Inflammatory macrophage treated with lipopolysaccharide for 1 hour (primary cell): Measurements from ENCODE around the gene MYL6.
"Not testable (repeated sequence)": the region's sequence is repeated elsewhere in the genome, so short reads cannot be mapped to it uniquely, and the experiment has no call there.

Experiments
- DNase-seq, 2 donors: peaks; one replicate each; pipeline ENCODE4 v3.0.0-alpha.2; 2020 to 2022

Gene MYL6

DNA sequence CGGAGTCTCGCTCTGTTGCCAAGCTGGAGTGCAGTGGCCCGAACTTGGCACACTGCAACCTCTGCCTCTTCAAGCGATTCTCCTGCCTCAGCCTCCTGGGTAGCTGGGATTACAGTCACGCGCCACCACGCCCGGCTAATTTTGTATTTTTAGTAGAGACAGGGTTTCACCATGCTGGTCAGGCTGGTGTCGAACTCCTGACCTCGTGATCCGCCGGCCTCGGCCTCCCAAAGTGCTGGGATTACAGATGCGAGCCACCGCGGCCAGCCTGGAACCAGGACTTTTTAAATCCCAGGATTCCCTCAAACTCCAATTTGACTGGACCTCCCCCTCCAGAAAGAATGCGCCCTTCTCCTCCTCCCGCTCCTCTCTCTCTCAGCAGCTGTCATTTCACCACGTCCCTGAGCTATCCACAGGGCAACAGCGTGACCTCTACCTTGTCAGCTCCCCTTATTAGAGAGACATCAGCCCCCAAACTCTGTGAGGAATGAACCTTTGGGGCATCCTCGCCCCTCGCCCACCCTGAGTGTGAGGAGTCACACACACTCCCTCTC, 28.1 kb upstream of the MYL6 start:
- DNase-seq = no peak

DNA sequence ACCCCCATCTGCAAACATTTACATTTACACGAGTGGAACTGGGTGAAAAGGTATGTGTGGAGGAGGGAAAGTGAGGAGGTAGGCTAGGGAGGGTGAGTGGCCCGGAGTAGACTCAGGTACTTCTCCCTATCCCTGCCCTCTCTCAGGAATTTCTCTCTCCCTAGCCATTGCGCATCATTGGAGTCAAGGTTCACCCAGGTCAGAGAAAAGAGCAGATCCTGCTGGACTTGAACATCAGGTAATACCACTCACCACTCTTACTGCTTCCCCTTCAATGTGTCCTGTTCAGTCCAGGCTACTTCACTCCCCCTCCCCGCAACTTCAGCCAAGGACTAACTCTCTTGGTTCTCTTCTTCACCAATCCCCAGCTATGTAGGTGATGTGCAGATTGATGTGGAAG, 27.3 kb upstream of the MYL6 start:
- no peak for DNase-seq

- no peak for DNase-seq
Measured at GRCh38 chr12:56134897-56135296, 23.3 kb upstream of the MYL6 start.

DNA sequence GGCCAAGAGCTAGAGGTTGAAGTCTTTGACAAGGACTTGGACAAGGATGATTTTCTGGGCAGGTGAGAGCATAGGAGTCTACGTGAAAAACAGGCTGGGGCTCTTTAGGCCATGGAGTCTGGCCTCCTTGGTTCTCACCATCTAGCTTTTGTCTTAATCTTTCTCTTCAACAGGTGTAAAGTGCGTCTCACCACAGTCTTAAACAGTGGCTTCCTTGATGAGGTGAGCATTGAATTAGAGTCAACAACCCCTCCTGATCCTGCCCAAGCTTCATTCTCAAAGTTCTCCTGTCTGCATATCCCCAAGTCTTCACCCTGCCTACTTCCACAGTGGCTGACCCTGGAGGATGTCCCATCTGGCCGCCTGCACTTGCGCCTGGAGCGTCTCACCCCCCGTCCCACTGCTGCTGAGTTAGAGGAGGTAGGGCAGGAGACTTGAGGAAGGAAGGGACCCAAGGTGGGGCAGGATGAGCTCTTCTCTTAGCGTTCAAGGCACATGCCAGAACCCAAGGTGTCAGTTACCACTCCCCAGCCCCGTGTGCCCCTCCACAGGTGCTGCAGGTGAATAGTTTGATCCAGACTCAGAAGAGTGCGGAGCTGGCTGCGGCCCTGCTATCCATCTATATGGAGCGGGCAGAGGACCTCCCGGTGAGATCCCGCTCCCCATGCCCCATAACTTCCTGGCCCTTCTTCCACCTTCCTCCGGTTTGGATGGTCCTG, 20.1 kb upstream of the MYL6 start:
- DNase-seq = no peak

- peak in 1 of 2 donors; percentile 34 for DNase-seq
Measured at GRCh38 chr12:56141946-56142784, 16.0 kb upstream of the MYL6 start.

DNA sequence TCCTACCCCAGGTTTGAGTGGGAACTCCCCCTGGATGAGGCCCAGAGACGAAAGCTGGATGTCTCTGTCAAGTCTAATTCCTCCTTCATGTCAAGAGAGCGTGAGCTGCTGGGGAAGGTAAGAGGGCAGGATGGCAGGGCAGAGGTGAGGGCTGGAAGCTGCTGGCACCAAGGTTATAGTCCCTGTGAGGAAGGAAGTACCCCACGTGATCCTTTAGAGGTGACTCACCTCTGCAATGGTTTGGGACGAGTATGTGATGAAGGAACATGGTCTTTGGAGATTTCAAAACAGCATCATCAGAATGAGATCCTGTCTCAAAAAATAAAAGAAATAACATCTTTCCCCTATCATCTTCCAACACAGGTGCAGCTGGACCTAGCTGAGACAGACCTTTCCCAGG, 14.9 kb upstream of the MYL6 start:
- no peak for DNase-seq

GRCh38 chr12:56143870-56144269, 14.3 kb upstream of the MYL6 start:
- no peak for DNase-seq

DNA sequence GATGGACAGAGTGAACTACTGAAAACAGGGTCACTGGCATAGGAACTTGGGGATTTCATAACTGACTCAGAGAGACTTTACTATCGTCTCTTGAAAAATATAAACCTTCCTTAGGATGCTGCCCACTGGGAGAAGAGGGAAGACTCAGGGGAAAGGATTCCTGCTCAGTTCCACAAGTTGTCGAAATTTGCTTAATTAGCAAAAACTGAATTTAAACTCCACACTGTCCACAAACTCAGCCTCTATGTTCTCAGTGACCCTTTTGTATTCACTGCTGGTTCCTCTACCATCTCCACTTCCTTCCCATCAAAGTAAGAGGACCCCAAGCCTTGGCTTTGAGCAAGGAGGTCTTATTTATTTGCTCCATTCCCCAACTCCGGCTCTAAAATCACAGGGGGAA, 12.9 kb upstream of the MYL6 start:
- no peak for DNase-seq

DNA sequence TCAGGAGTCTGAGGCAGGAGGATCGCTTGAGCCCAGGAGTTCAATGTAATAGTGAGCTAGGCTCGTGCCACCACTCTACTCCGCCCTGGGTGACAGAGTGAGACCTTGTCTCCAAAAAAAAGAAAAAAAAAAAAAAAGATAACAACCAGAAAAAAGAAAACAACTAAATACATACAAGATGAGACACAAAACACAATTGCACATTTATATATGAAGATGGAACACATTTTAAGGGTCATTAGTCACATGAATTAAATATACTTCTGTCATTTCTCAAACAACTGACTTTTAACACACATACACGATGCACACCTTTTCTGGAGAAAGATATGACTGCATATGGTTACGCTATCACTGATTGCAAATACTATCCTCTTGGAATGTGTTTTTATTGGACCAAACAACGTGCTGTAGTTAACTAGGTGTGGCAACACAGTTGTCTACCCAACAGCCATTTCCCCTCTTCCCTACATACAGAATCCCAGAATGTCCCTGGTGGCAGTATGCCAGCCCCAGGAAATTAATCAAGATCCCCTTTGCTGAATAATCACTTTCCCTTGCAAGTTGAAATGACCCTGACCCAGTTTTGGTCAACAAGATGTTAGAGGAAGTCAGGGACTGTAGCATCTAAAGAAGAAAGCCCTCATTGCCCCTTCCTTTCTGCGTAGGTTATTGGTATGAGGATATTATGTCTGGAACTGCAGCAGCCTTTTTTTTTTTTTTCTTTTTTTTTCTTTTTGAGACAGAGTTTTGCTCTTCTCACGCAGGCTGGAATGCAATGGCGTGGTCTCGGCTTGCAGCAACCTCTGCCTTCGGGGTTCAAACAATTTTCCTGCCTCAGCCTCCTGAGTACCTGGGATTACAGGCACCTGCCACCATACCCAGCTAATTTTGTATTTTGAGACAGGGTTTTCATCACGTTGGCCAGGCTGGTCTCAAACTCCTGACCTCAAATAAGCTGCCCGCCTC, 11.4 kb upstream of the MYL6 start:
- DNase-seq = no peak

DNA sequence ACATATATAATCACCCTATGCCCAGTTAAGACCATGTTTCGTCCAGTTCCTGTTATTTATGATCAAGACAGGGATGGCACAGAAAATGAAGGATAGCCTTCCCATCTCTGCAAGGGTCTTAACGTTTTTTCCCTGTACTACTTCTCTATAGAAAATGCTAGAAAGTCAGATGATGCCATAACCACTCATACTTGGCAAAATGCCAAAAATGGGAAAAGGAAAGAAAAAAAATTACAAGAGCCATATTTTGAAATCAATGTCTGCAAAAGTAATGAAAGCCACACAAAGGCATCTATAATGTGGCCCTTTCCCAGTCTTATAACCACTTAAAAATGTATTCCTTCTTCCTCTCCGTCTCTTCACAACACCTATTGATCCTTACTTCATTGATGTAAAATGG, 7.6 kb upstream of the MYL6 start:
- DNase-seq = peak; percentile 55 to 77

- DNase-seq = no peak
Measured at GRCh38 chr12:56151672-56152131, 6.5 kb upstream of the MYL6 start.

DNA sequence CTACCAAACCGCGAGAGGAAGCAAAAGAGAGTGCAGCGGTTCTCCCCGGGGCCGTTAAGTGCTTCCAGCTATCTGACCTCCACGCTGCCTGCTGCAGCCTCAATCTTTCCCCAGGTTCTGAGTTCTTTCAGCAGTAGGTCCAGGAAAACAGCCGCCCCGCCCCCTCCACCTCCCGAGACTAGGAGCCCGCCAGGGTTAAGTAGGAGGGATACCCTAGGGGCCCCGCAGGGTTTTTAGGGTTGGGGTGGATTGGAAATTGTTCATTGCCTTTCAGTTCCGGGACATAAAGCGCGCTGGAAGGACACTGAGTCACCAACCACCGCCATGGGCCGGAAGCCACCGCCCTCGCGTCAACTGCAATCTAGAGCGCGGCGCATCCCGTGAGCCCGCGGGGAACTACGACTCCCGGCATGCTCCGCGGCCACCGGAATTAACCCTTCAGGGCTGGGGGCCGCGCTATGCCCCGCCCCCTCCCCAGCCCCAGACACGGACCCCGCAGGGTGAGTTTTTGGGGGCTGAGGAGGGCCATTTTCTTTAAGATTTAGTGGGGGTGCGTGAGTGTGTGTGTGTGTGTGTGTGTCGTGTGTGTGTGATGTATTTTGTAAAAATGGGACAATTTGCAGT, 5.9 kb upstream of the MYL6 start, which contains the start of gene MYL6B:
MYL6B (plus strand) TSS at position 456 of the 624 bp plus-strand sequence. CDS start 1,332 bp downstream, outside the sequence.
- DNase-seq = peak; percentile 87 to 95

GRCh38 chr12:56152756-56153677, 5.1 kb upstream of the MYL6 start:
- DNase-seq = no peak

GRCh38 chr12:56153678-56154065, 4.5 kb upstream of the MYL6 start:
- no peak for DNase-seq

GRCh38 chr12:56154246-56154771, 3.9 kb upstream of the MYL6 start:
- no peak for DNase-seq

DNA sequence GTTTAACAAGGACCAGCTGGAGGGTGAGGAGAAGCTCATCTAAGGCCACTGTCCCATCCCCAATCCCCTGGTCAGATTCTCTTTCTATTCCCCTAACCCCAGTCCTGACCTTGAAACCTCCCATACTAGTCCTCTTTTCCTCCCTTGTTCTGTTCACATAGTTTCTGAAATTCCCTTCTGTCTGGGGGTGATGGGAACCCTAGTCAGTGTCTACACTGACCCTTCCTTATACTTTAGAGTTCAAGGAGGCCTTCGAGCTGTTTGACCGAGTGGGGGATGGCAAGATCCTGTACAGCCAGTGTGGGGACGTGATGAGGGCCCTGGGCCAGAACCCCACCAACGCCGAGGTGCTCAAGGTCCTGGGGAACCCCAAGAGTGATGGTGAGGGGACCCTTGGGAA, 3.3 kb upstream of the MYL6 start:
- DNase-seq = no peak

DNA sequence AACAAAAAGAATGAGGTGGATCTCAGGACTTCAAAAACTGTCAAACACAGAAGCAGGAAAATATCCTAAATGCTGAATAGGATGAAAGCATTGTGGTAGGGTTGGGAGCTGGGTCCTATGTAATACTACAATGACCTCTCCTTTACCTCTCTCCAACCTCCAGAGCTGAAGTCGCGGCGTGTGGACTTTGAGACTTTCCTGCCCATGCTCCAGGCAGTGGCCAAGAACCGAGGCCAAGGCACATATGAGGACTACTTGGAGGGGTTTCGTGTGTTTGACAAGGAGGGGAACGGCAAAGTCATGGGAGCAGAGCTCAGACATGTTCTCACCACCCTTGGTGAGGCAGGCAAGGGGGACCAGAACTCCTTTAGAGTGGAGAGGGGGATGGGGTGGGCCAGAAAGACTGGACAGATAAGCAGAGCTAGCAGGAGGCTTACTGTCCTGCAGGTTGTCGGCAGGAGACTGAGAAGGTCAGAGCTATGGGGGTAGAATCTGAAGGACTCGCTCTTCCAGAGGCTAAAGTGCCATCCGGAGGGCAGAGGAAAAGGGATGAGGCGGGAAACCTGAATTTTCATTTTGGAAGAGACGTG, 2.8 kb upstream of the MYL6 start:
- DNase-seq = no peak

- not testable (repeated sequence) for DNase-seq
Measured at GRCh38 chr12:56156464-56157200, 1.5 kb upstream of the MYL6 start.
